Neural cell (in vitro differentiated cells): ENCODE measurements around the gene CTNNB1. TPM values are rescaled to one million over a fixed set of nuclear protein-coding genes. Genes with fewer than 3 reads are reported as not detected.

ENCODE experiments used
- H2AFZ ChIP-seq: fragments of 200-600, 300-800 bp; sonication (generic), shearing (Covaris generic); 2 replicates; pipeline ENCODE4 v1.6.0; 2014; ENCODE audit warnings: low read depth, mild to moderate bottlenecking, antibody characterized with exemption, low read length, moderate library complexity
- H3F3A ChIP-seq: fragments of 200-600 bp; shearing (Covaris generic); 2 replicates; pipeline ENCODE4 v1.6.1; 2016; ENCODE audit warnings: mild to moderate bottlenecking, moderate library complexity, mixed read lengths, antibody characterized with exemption, low read length; ENCODE audit not compliant: insufficient read depth, poor library complexity, severe bottlenecking
- H3K27ac ChIP-seq: fragments of 200-600, 300-800 bp; sonication (generic), shearing (Covaris generic); 2 replicates; pipeline ENCODE4 v1.5.1; 2014; ENCODE audit warnings: mild to moderate bottlenecking, low read length, moderate library complexity
- H3K27me3 ChIP-seq: fragments of 300-800, 200-600 bp; sonication (generic), shearing (Covaris generic); 2 replicates; pipeline ENCODE4 v1.6.0; 2014; ENCODE audit warnings: mild to moderate bottlenecking, low read depth, low read length, moderate library complexity; ENCODE audit not compliant: insufficient read depth
- H3K36me3 ChIP-seq: fragments of 300-800, 200-600 bp; sonication (generic), shearing (Covaris generic); 2 replicates; pipeline ENCODE4 v1.5.1; 2014; ENCODE audit warnings: mild to moderate bottlenecking, antibody characterized with exemption, low read length, moderate library complexity; ENCODE audit not compliant: insufficient read depth
- H3K4me2 ChIP-seq: fragments of 300-800, 200-600 bp; sonication (generic), shearing (Covaris generic); 2 replicates; pipeline ENCODE4 v1.6.0; 2014; ENCODE audit warnings: mild to moderate bottlenecking, low read length
- H3K4me3 ChIP-seq: fragments of 300-800, 200-600 bp; sonication (generic), shearing (Covaris generic); 2 replicates; pipeline ENCODE4 v1.5.1; 2014; ENCODE audit warnings: mild to moderate bottlenecking, low read length, moderate library complexity
- H3K79me2 ChIP-seq: fragments of 200-600 bp; shearing (Covaris generic); replicated peaks from 2 replicates; pipeline ENCODE4 v1.6.0; 2014; ENCODE audit warnings: mild to moderate bottlenecking, low read length, moderate library complexity; ENCODE audit not compliant: insufficient read depth
- H3K9ac ChIP-seq: fragments of 300-800, 200-600 bp; sonication (generic), shearing (Covaris generic); 2 replicates; pipeline ENCODE4 v1.6.1; 2016; ENCODE audit warnings: mild to moderate bottlenecking, low read length, mixed read lengths
- H3K9me2 ChIP-seq: fragments of 200-600 bp; shearing (Covaris generic); 2 replicates; pipeline ENCODE4 v1.6.1; 2016; ENCODE audit warnings: mild to moderate bottlenecking, low read length, mixed read lengths; ENCODE audit not compliant: insufficient read depth
- H3K9me3 ChIP-seq: fragments of 200-600, 300-800 bp; sonication (generic), shearing (Covaris generic); 2 replicates; pipeline ENCODE4 v1.6.1; 2016; ENCODE audit warnings: mild to moderate bottlenecking, mixed run types, low read length, moderate library complexity, mixed read lengths
- H4K20me1 ChIP-seq: fragments of 200-600 bp; shearing (Covaris generic); 2 replicates; pipeline ENCODE4 v1.6.1; 2016; ENCODE audit warnings: mild to moderate bottlenecking, mixed run types; ENCODE audit not compliant: insufficient read depth
- CTCF ChIP-seq: fragments of 450-650 bp; IDR thresholded peaks from 2 replicates; pipeline ENCODE4 v1.5.1; 2014; ENCODE audit warnings: antibody characterized with exemption, mild to moderate bottlenecking, moderate library complexity; ENCODE audit not compliant: poor library complexity, severe bottlenecking
- EP300 ChIP-seq: fragments of 450-650 bp; conservative IDR thresholded peaks from 2 replicates; pipeline ENCODE4 v1.6.1; 2014; ENCODE audit warnings: antibody characterized with exemption, mild to moderate bottlenecking, moderate library complexity; ENCODE audit not compliant: poor library complexity, severe bottlenecking
- EZH2 ChIP-seq: fragments of 200-600, 300-800 bp; shearing (Covaris generic), sonication (generic); IDR thresholded peaks from 2 replicates; pipeline ENCODE4 v1.6.1; 2014; ENCODE audit warnings: antibody characterized with exemption, low read length, borderline replicate concordance, mild to moderate bottlenecking; ENCODE audit not compliant: insufficient read depth, poor library complexity, severe bottlenecking
- MXI1 ChIP-seq: fragments of 450-650 bp; conservative IDR thresholded peaks from 2 replicates; pipeline ENCODE4 v1.6.1; 2014; ENCODE audit warnings: antibody characterized with exemption, mild to moderate bottlenecking; ENCODE audit not compliant: poor library complexity, severe bottlenecking
- POLR2AphosphoS5 ChIP-seq: IDR thresholded peaks from 2 replicates; pipeline ENCODE4 v1.6.1; 2012
- RAD21 ChIP-seq: fragments of 450-650 bp; conservative IDR thresholded peaks from 2 replicates; pipeline ENCODE4 v1.6.1; 2014; ENCODE audit warnings: antibody characterized with exemption, mild to moderate bottlenecking, moderate library complexity
- REST ChIP-seq: IDR thresholded peaks from 2 replicates; pipeline ENCODE4 v1.6.1; 2012; ENCODE audit warnings: borderline replicate concordance
- SMC3 ChIP-seq: fragments of 450-650 bp; conservative IDR thresholded peaks from 2 replicates; pipeline ENCODE4 v1.6.1; 2014; ENCODE audit warnings: antibody characterized with exemption, mild to moderate bottlenecking, moderate library complexity; ENCODE audit not compliant: poor library complexity
- TAF1 ChIP-seq: IDR thresholded peaks from 2 replicates; pipeline ENCODE4 v1.6.1; 2012; ENCODE audit warnings: low read depth
- polyA plus RNA-seq: library from polyadenylated mRNA; depleted of rRNA; stranded (reverse); fragments of >200 nt; gene quantifications from 2 replicates; pipeline ENCODE4 v1.2.3, GENCODE V29; 2014

The CTNNB1 gene
- polyA plus RNA-seq, 1 donor from 2014 or later = 317 TPM

GRCh38 chr3:41163006-41163405, 36.3 kb upstream of the CTNNB1 start:
- no peaks in the 10 kb centered on the region for H3K79me2 ChIP-seq
- H3K9ac ChIP-seq = no peak overlapping the region
- TF ChIP-seq REST = no peak
- TF ChIP-seq EZH2 = no peak
- TF ChIP-seq RAD21 = no peak
- no peak for TF ChIP-seq POLR2AphosphoS5
- no peak for TF ChIP-seq CTCF
- no peak for TF ChIP-seq TAF1
- TF ChIP-seq EP300 = no peak
- no peak for TF ChIP-seq SMC3
- TF ChIP-seq MXI1 = no peak
- H3K27ac ChIP-seq = no peak overlapping the region
- no peaks in the 10 kb centered on the region for H3K27me3 ChIP-seq
- H3F3A ChIP-seq = no peaks in the 10 kb centered on the region
- H3K4me3 ChIP-seq = no peak overlapping the region
- no peaks in the 10 kb centered on the region for H3K36me3 ChIP-seq
- no peaks in the 10 kb centered on the region for H3K9me2 ChIP-seq
- no peaks in the 10 kb centered on the region for H4K20me1 ChIP-seq
- no peak overlapping the region for H3K4me2 ChIP-seq
- H3K9me3 ChIP-seq = no peaks in the 10 kb centered on the region
- no peak overlapping the region for H2AFZ ChIP-seq

GRCh38 chr3:41163421-41163820, 35.9 kb upstream of the CTNNB1 start:
- Histone ChIP-seq H3K27ac (no peak overlapping the region), H4K20me1 (no peaks in the 10 kb centered on the region), H3K79me2 (no peaks in the 10 kb centered on the region), H3K9me2 (no peaks in the 10 kb centered on the region), H3K9ac (no peak overlapping the region), H3K4me2 (no peak overlapping the region), H3F3A (no peaks in the 10 kb centered on the region), H2AFZ (no peak overlapping the region), H3K9me3 (no peaks in the 10 kb centered on the region), H3K36me3 (no peaks in the 10 kb centered on the region), H3K4me3 (no peak overlapping the region), H3K27me3 (no peaks in the 10 kb centered on the region)
- TF ChIP-seq MXI1 = no peak
- TF ChIP-seq RAD21 = no peak
- TF ChIP-seq TAF1 = no peak
- TF ChIP-seq EZH2 = no peak

GRCh38 chr3:41164777-41165176, 34.5 kb upstream of the CTNNB1 start:
- no peaks in the 10 kb centered on the region for H4K20me1 ChIP-seq
- no peaks in the 10 kb centered on the region for H3K9me3 ChIP-seq
- H3F3A ChIP-seq = no peaks in the 10 kb centered on the region
- H3K4me3 ChIP-seq = no peak overlapping the region
- H3K36me3 ChIP-seq = no peaks in the 10 kb centered on the region
- H3K79me2 ChIP-seq = no peaks in the 10 kb centered on the region
- H3K4me2 ChIP-seq = no peak overlapping the region
- no peak overlapping the region for H3K9ac ChIP-seq
- no peaks in the 10 kb centered on the region for H3K9me2 ChIP-seq
- H2AFZ ChIP-seq = no peak overlapping the region
- TF ChIP-seq REST (no peak), RAD21 (no peak), TAF1 (no peak), POLR2AphosphoS5 (no peak), EZH2 (no peak), CTCF (no peak), SMC3 (no peak), EP300 (no peak), MXI1 (no peak)
- no peaks in the 10 kb centered on the region for H3K27me3 ChIP-seq
- H3K27ac ChIP-seq = no peak overlapping the region
